ENCODE measurements around the gene ILF3. TPM values are rescaled to one million over a fixed set of nuclear protein-coding genes. Genes with fewer than 3 reads are reported as not detected.

ILF3 gene
- total RNA-seq, 1 experiment from 2014 or later, result 430 TPM

GRCh38 chr19:10678813-10679212 is 24.7 kb downstream of the ILF3 start:
- no peaks in the 10 kb centered on the region for H3K27me3 ChIP-seq (ENCODE audit: insufficient read depth, low read length)
- H3K4me1 ChIP-seq (ENCODE audit: control insufficient read depth in 1 of 2, insufficient read depth in 2 of 2, low read length in 2 of 2), result no peaks in the 10 kb centered on the region
- intact Hi-C loops (cut with micrococcal nuclease), result no loop called here
- ATAC-seq (no peak), DNase-seq (ENCODE audit: low read depth, low spot score) (no peak)
- H3K36me3 ChIP-seq (ENCODE audit: control insufficient read depth in 1 of 2, insufficient read depth in 2 of 2, low read length in 2 of 2), result peaks cover 58 to 80% of the 10 kb centered on the region in 2 experiments
- H3K27ac ChIP-seq (ENCODE audit: low read depth, low read length), result no peak overlapping the region
- ChIA-PET CTCF (no interaction called here), RAD21 (ENCODE audit: low non-redundant PET in 1 of 2, low total read pairs in 2 of 2, uncharacterized antibody in 2 of 2, unreplicated experiment in 2 of 2) (no interaction called here), POLR2A (no interaction called here)
- no peaks in the 10 kb centered on the region for H3K9me3 ChIP-seq (ENCODE audit: control insufficient read depth in 1 of 2, insufficient read depth in 1 of 2, low read depth in 1 of 2, low read length in 2 of 2)
- no peak overlapping the region for H3K9ac ChIP-seq (ENCODE audit: low read length)
- H3K79me2 ChIP-seq (ENCODE audit: insufficient read depth, low read length), result peaks cover 97% of the 10 kb centered on the region
- TF ChIP-seq JUND (IDR thresholded peaks at IDR 0.05) (no peak), EZH2phosphoT487 (IDR thresholded peaks at IDR 0.05; ENCODE audit: borderline replicate concordance) (no peak), ATF3 (IDR thresholded peaks at IDR 0.05) (no peak), CEBPB (IDR thresholded peaks at IDR 0.05; ENCODE audit: low read depth) (no peak), SP1 (IDR thresholded peaks at IDR 0.05; ENCODE audit: low read depth) (no peak), MAX (IDR thresholded peaks at IDR 0.05) (no peak), EGR1 (IDR thresholded peaks at IDR 0.05; ENCODE audit: low read depth) (no peak), SRF (IDR thresholded peaks at IDR 0.05; ENCODE audit: low read depth) (no peak), YY1 (IDR thresholded peaks at IDR 0.05; ENCODE audit: extremely low read depth, insufficient replicate concordance, low read depth, low read length) (no peak), ZNF274 (IDR thresholded peaks at IDR 0.05; ENCODE audit: low read depth, low read length) (no peak), POLR2A (IDR thresholded peaks at IDR 0.05; ENCODE audit: borderline replicate concordance, extremely low read depth, insufficient read depth, insufficient read length) (no peak), ZFX (IDR thresholded peaks at IDR 0.05) (no peak), EZH2 (IDR thresholded peaks at IDR 0.05) (no peak)
- H3K4me2 ChIP-seq (ENCODE audit: low read length), result no peak overlapping the region
- H3K9me2 ChIP-seq (ENCODE audit: insufficient read depth), result no peaks in the 10 kb centered on the region
- no peak overlapping the region for H2AFZ ChIP-seq (ENCODE audit: low read depth, low read length, poor library complexity, severe bottlenecking)
- 0 out of 2 replicates have a peak, but pooled peaks cover 6% of the 10 kb centered on the region for H4K20me1 ChIP-seq (ENCODE audit: insufficient read depth)
- no peak overlapping the region for H3K4me3 ChIP-seq (replicated peaks in 1 of 2; ENCODE audit: low read depth in 1 of 2, low read length in 2 of 2)
- BruUV-seq (replicated peaks), result no TSS peak

- no peaks in the 10 kb centered on the region for H3K4me1 ChIP-seq (ENCODE audit: control insufficient read depth in 1 of 2, insufficient read depth in 2 of 2, low read length in 2 of 2)
- peaks cover 9% of the 10 kb centered on the region; the same call in 1 of the 2 replicates for H4K20me1 ChIP-seq (ENCODE audit: insufficient read depth)
- POLR2A ChIA-PET, result interaction anchor here (0.5 kb wide), 1 partner anchor 533 kb away, joined by 3 read pairs; no protein-coding TSS in a partner anchor
- no peak overlapping the region for H3K4me3 ChIP-seq (replicated peaks in 1 of 2; ENCODE audit: low read depth in 1 of 2, low read length in 2 of 2)
- no peaks in the 10 kb centered on the region for H3K9me3 ChIP-seq (ENCODE audit: control insufficient read depth in 1 of 2, insufficient read depth in 1 of 2, low read depth in 1 of 2, low read length in 2 of 2)
- no peaks in the 10 kb centered on the region for H3K27me3 ChIP-seq (ENCODE audit: insufficient read depth, low read length)
- H3K79me2 ChIP-seq (ENCODE audit: insufficient read depth, low read length), result peaks cover 97% of the 10 kb centered on the region
- H3K4me2 ChIP-seq (ENCODE audit: low read length), result no peak overlapping the region
- H2AFZ ChIP-seq (ENCODE audit: low read depth, low read length, poor library complexity, severe bottlenecking), result no peak overlapping the region
- ATAC-seq (no peak), DNase-seq (ENCODE audit: low read depth, low spot score) (no peak)
- peaks cover 67 to 87% of the 10 kb centered on the region in 2 experiments for H3K36me3 ChIP-seq (ENCODE audit: control insufficient read depth in 1 of 2, insufficient read depth in 2 of 2, low read length in 2 of 2)
- TF ChIP-seq POLR2A (IDR thresholded peaks at IDR 0.05; ENCODE audit: borderline replicate concordance, extremely low read depth, insufficient read depth, insufficient read length) (no peak), ATF3 (IDR thresholded peaks at IDR 0.05) (no peak), CEBPB (IDR thresholded peaks at IDR 0.05; ENCODE audit: low read depth) (no peak), POLR2AphosphoS5 (IDR thresholded peaks at IDR 0.05; ENCODE audit: low read depth, low read length) (no peak), EZH2 (IDR thresholded peaks at IDR 0.05) (no peak), ELF1 (IDR thresholded peaks at IDR 0.05; ENCODE audit: borderline replicate concordance, low read depth) (no peak), EGR1 (IDR thresholded peaks at IDR 0.05; ENCODE audit: low read depth) (no peak), JUND (IDR thresholded peaks at IDR 0.05) (no peak), SRF (IDR thresholded peaks at IDR 0.05; ENCODE audit: low read depth) (no peak)
- RAD21 ChIA-PET (ENCODE audit: low non-redundant PET in 1 of 2, low total read pairs in 2 of 2, uncharacterized antibody in 2 of 2, unreplicated experiment in 2 of 2), result no interaction called here
- no peak overlapping the region for H3K9ac ChIP-seq (ENCODE audit: low read length)
- H3K27ac ChIP-seq (ENCODE audit: low read depth, low read length), result no peak overlapping the region
- intact Hi-C loops (cut with micrococcal nuclease), result no loop called here
- CTCF ChIA-PET, result no interaction called here
- H3K9me2 ChIP-seq (ENCODE audit: insufficient read depth), result no peaks in the 10 kb centered on the region
- no TSS peak for BruUV-seq (replicated peaks)
Measured at GRCh38 chr19:10679743-10680142, 25.6 kb downstream of the ILF3 start.
